ENCODE results near the gene RCOR1. TPM values are rescaled to one million over a fixed set of nuclear protein-coding genes. Genes with fewer than 3 reads are reported as not detected.
"Not testable (repeated sequence)": the region's sequence is repeated elsewhere in the genome, so short reads cannot be mapped to it uniquely, and the experiment has no call there.

The RCOR1 gene
- total RNA-seq, 1 donor from 2014 or later, result 21.9 TPM

- peak; percentile 76 for DNase-seq (ENCODE audit: low spot score)
Observed at GRCh38 chr14:102739190-102739469, 146.7 kb downstream of the RCOR1 start.

GRCh38 chr14:102746634-102747438 is 154.4 kb downstream of the RCOR1 start:
- DNase-seq (ENCODE audit: low spot score), result no peak

- DNase-seq (ENCODE audit: low spot score), result no peak
Observed at GRCh38 chr14:102748806-102749205, 156.4 kb downstream of the RCOR1 start.

GRCh38 chr14:102749393-102750305 is 157.2 kb downstream of the RCOR1 start:
- no peak for DNase-seq (ENCODE audit: low spot score)

GRCh38 chr14:102750376-102750775 is 157.9 kb downstream of the RCOR1 start:
- no peak for DNase-seq (ENCODE audit: low spot score)

GRCh38 chr14:102751088-102751487 is 158.6 kb downstream of the RCOR1 start:
- no peak for DNase-seq (ENCODE audit: low spot score)

- no peak for DNase-seq (ENCODE audit: low spot score)
Observed at GRCh38 chr14:102752239-102752847, 159.9 kb downstream of the RCOR1 start.

GRCh38 chr14:102754370-102755262 is 162.2 kb downstream of the RCOR1 start:
- no peak for DNase-seq (ENCODE audit: low spot score)

GRCh38 chr14:102757646-102758045 is 165.2 kb downstream of the RCOR1 start:
- DNase-seq (ENCODE audit: low spot score), result no peak

- no peak for DNase-seq (ENCODE audit: low spot score)
Observed at GRCh38 chr14:102758087-102758486, 165.6 kb downstream of the RCOR1 start.

GRCh38 chr14:102759456-102760187 is 167.2 kb downstream of the RCOR1 start:
- DNase-seq (ENCODE audit: low spot score), result no peak

GRCh38 chr14:102760496-102761193 is 168.2 kb downstream of the RCOR1 start:
- DNase-seq (ENCODE audit: low spot score), result no peak

GRCh38 chr14:102761206-102761605 is 168.8 kb downstream of the RCOR1 start:
- DNase-seq (ENCODE audit: low spot score), result no peak

- DNase-seq (ENCODE audit: low spot score), result no peak
Observed at GRCh38 chr14:102764220-102764671, 171.8 kb downstream of the RCOR1 start.

GRCh38 chr14:102765770-102766169 is 173.3 kb downstream of the RCOR1 start:
- not testable (repeated sequence) for DNase-seq (ENCODE audit: low spot score)

- DNase-seq (ENCODE audit: low spot score), result no peak
Observed at GRCh38 chr14:102768223-102769048, 176.0 kb downstream of the RCOR1 start.

- DNase-seq (ENCODE audit: low spot score), result no peak
Observed at GRCh38 chr14:102769049-102769327, 176.5 kb downstream of the RCOR1 start.

- no peak for DNase-seq (ENCODE audit: low spot score)
Observed at GRCh38 chr14:102770147-102771123, 178.0 kb downstream of the RCOR1 start.

All from mesenteric fat pad (tissue), 1 donor.